ENCODE results near the gene CORO1A.
"Not testable (repeated sequence)": the region's sequence is repeated elsewhere in the genome, so short reads cannot be mapped to it uniquely, and the experiment has no call there.

GRCh38 chr16:30176876-30177275 is 6.5 kb upstream of the CORO1A start:
- TF ChIP-seq CTCF (IDR thresholded peaks at IDR 0.05; ENCODE audit: low read depth, low read length) = not testable (repeated sequence)
- TF ChIP-seq, protein P1, sequence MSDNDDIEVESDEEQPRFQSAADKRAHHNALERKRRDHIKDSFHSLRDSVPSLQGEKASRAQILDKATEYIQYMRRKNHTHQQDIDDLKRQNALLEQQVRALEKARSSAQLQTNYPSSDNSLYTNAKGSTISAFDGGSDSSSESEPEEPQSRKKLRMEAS (IDR thresholded peaks at IDR 0.05; ENCODE audit: low read depth, low read length) = not testable (repeated sequence)

All from NB4 (cell line).